Common myeloid progenitor, CD34-positive (primary cell): ENCODE data around the gene ACOT13.
"Not testable (repeated sequence)": the region's sequence is repeated elsewhere in the genome, so short reads cannot be mapped to it uniquely, and the experiment has no call there.

Experiments
- CTCF ChIA-PET: fragments of 350-600 bp; sonication (Branson Sonifier 250); formaldehyde crosslinking; loops from one replicate; lab custom pipeline; 2021; ENCODE audit warnings: antibody characterized with exemption; lab: Charles Lee
- POLR2A ChIA-PET: fragments of 350-600 bp; sonication (Branson Sonifier 250); formaldehyde crosslinking; loops from one replicate; lab custom pipeline; 2021; ENCODE audit warnings: antibody characterized with exemption; lab: Charles Lee
- DNase-seq, 3 donors: peaks; one replicate each; pipeline versions ENCODE4 v3.0.0 to v3.0.0-alpha.2; 2013
- H3K27ac ChIP-seq, 2 experiments: 1 replicate in 1 of 2; 2 replicates in 1 of 2; pipeline ENCODE4 v1.7.0; 2013; ENCODE audit warnings: inconsistent platforms in 2 of 2, low read length in 2 of 2, mild to moderate bottlenecking in 2 of 2, low read depth in 1 of 2, moderate library complexity in 1 of 2; ENCODE audit not compliant: severe bottlenecking in 2 of 2, insufficient read depth in 1 of 2, poor library complexity in 1 of 2
- H3K27me3 ChIP-seq, 5 experiments: replicated peaks in 2 of 5; 1 replicate in 3 of 5; 2 replicates in 2 of 5; pipeline versions ENCODE4 v1.6.1 to v1.7.0; 2013; ENCODE audit warnings: low read length in 4 of 5, mild to moderate bottlenecking in 2 of 5, moderate library complexity in 2 of 5, inconsistent platforms in 1 of 5; ENCODE audit not compliant: insufficient read depth in 5 of 5, control insufficient read depth in 4 of 5
- H3K36me3 ChIP-seq, 4 experiments: 1 replicate in 2 of 4; 2 replicates in 2 of 4; pipeline versions ENCODE4 v1.6.1 to v1.7.0; 2013; ENCODE audit warnings: low read length in 3 of 4, control low read depth in 1 of 4, mild to moderate bottlenecking in 1 of 4; ENCODE audit not compliant: control insufficient read depth in 4 of 4, insufficient read depth in 4 of 4
- H3K4me1 ChIP-seq, 4 experiments: 1 replicate in 3 of 4; 2 replicates in 1 of 4; pipeline versions ENCODE4 v1.6.1 to v1.7.1; 2013; ENCODE audit warnings: low read length in 3 of 4, mild to moderate bottlenecking in 3 of 4, control low read depth in 1 of 4, inconsistent platforms in 1 of 4, moderate library complexity in 1 of 4; ENCODE audit not compliant: control insufficient read depth in 4 of 4, insufficient read depth in 4 of 4; ENCODE audit errors: control extremely low read depth in 1 of 4
- H3K4me3 ChIP-seq, 7 experiments: 1 replicate in 4 of 7; 2 replicates in 3 of 7; pipeline versions ENCODE4 v1.5.1 to v1.7.0; 2013; ENCODE audit warnings: mild to moderate bottlenecking in 7 of 7, low read length in 6 of 7, moderate library complexity in 6 of 7, inconsistent platforms in 2 of 7, low read depth in 2 of 7, control low read depth in 1 of 7; ENCODE audit not compliant: insufficient read depth in 4 of 7, control insufficient read depth in 1 of 7; ENCODE audit errors: extremely low read depth in 1 of 7
- H3K9me3 ChIP-seq, 5 experiments: 1 replicate in 4 of 5; 2 replicates in 1 of 5; pipeline versions ENCODE4 v1.6.1 to v1.7.1; 2013; ENCODE audit warnings: low read length in 4 of 5, mild to moderate bottlenecking in 2 of 5, inconsistent platforms in 1 of 5, low read depth in 1 of 5, moderate library complexity in 1 of 5; ENCODE audit not compliant: control insufficient read depth in 4 of 5, insufficient read depth in 2 of 5; ENCODE audit errors: control extremely low read depth in 1 of 5
- WGBS: methylation state at CpG from one replicate; pipeline ENCODE4 v1.1.5; 2013; ENCODE audit not compliant: insufficient coverage; 5-methylcytosine and 5-hydroxymethylcytosine counted together

Gene ACOT13

GRCh38 chr6:24666097-24666640, 708 bp upstream of the ACOT13 start:
- Histone ChIP-seq H3K4me3 (peak overlapping the region; percentile 96 to 100 (median 99)), H3K9me3 (peaks cover 0 to 6% (median 1%) of the 10 kb centered on the region in 5 experiments), H3K4me1 (peaks cover 11 to 25% (median 18%) of the 10 kb centered on the region in 4 experiments), H3K27ac (peak overlapping the region; percentile 80 to 96), H3K27me3 (no peaks in the 10 kb centered on the region), H3K36me3 (peaks cover 8 to 23% (median 12%) of the 10 kb centered on the region in 4 experiments)
- DNase-seq = no peak
- ChIA-PET CTCF (interaction anchor here (0.7 to 3.5 kb wide), 14 partner anchors 11 to 121 kb away, joined by 3 to 29 read pairs (median 4); partner anchors contain the start of gene KIAA0319), POLR2A (interaction anchor here (0.9 to 1.3 kb wide), 4 partner anchors 11 to 82 kb away, joined by 3 to 5 read pairs (median 4); partner anchors contain the start of genes C6orf62 and KIAA0319)
- 0% methylated on average over 24 of the region's 26 CpGs for WGBS

GRCh38 chr6:24667378-24667803, 514 bp downstream of the ACOT13 start:
- peaks cover 0 to 10% (median 3%) of the 10 kb centered on the region in 5 experiments for H3K9me3 ChIP-seq
- H3K36me3 ChIP-seq = peaks cover 8 to 21% (median 10%) of the 10 kb centered on the region in 4 experiments
- H3K27me3 ChIP-seq = no peaks in the 10 kb centered on the region
- POLR2A ChIA-PET = interaction anchor here (0.7 to 1.0 kb wide), 3 partner anchors 22 to 53 kb away, joined by 3 to 4 read pairs (median 3); partner anchors contain the start of genes C6orf62 and KIAA0319
- H3K4me3 ChIP-seq = peak overlapping the region; percentile 96 to 100 (median 99)
- peaks cover 11 to 25% (median 18%) of the 10 kb centered on the region in 4 experiments for H3K4me1 ChIP-seq
- peak in 2 of 3 donors; percentile 45 to 74 for DNase-seq
- CTCF ChIA-PET = interaction anchor here (0.9 to 3.5 kb wide), 10 partner anchors 20 to 100 kb away, joined by 3 to 29 read pairs (median 4); no protein-coding TSS in a partner anchor
- H3K27ac ChIP-seq = peak overlapping the region; percentile 93 to 96
- WGBS = 0% methylated on average over 7 of the region's 9 CpGs

GRCh38 chr6:24668066-24668996, 1.5 kb downstream of the ACOT13 start:
- 95% methylated on average over 10 of the region's 18 CpGs for WGBS
- Histone ChIP-seq H3K4me3 (peak overlapping the region in 4 of 7 experiments; percentile 98 to 100 (median 100)), H3K27ac (peak overlapping the region in 1 of 2 experiments; percentile 96)

GRCh38 chr6:24668997-24669361, 2.1 kb downstream of the ACOT13 start:
- ChIA-PET POLR2A (no interaction called here), CTCF (interaction anchor here (2.8 kb wide), 1 partner anchor 88 kb away, joined by 10 read pairs; no protein-coding TSS in a partner anchor)
- Histone ChIP-seq H3K36me3 (peaks cover 0 to 6% (median under 1%) of the 10 kb centered on the region in 4 experiments), H3K27ac (peak overlapping the region in 1 of 2 experiments; percentile 50), H3K27me3 (no peaks in the 10 kb centered on the region), H3K9me3 (peaks cover 0 to 23% (median 4%) of the 10 kb centered on the region in 5 experiments), H3K4me1 (peaks cover 11 to 25% (median 18%) of the 10 kb centered on the region in 4 experiments), H3K4me3 (no peak overlapping the region)
- DNase-seq = no peak
- WGBS = 86% methylated on average over 2 of the region's 9 CpGs

More at GRCh38 chr6:24668066-24668996, 1.5 kb downstream of the ACOT13 start:
- POLR2A ChIA-PET, H3K27me3 ChIP-seq: not testable (repeated sequence)
- peaks cover 0 to 19% (median 4%) of the 10 kb centered on the region in 5 experiments for H3K9me3 ChIP-seq
- peaks cover 11 to 25% (median 18%) of the 10 kb centered on the region in 4 experiments for H3K4me1 ChIP-seq
- H3K36me3 ChIP-seq = peaks cover 0 to 12% (median 2%) of the 10 kb centered on the region in 4 experiments
- DNase-seq = peak in 2 of 3 donors; percentile 11 to 63
- CTCF ChIA-PET = interaction anchor here (1.5 to 2.8 kb wide), 2 partner anchors 87 to 97 kb away, joined by 3 to 10 read pairs; no protein-coding TSS in a partner anchor

GRCh38 chr6:24670492-24670891, 3.6 kb downstream of the ACOT13 start:
- H3K27me3 ChIP-seq, H3K4me3 ChIP-seq, H3K36me3 ChIP-seq, POLR2A ChIA-PET, H3K27ac ChIP-seq: not testable (repeated sequence)
- DNase-seq = peak in 2 of 3 donors; percentile 48 to 58
- peaks cover 10 to 18% (median 15%) of the 10 kb centered on the region in 4 experiments for H3K4me1 ChIP-seq
- H3K9me3 ChIP-seq = peaks cover 0 to 31% (median 4%) of the 10 kb centered on the region in 5 experiments
- CTCF ChIA-PET = interaction anchor here (1.2 to 2.8 kb wide), 2 partner anchors 38 to 89 kb away, joined by 3 to 10 read pairs; no protein-coding TSS in a partner anchor

- DNase-seq, H3K4me3 ChIP-seq, H3K36me3 ChIP-seq, POLR2A ChIA-PET, H3K27me3 ChIP-seq, H3K27ac ChIP-seq: not testable (repeated sequence)
- CTCF ChIA-PET = interaction anchor here (2.8 kb wide), 1 partner anchor 90 kb away, joined by 10 read pairs; no protein-coding TSS in a partner anchor
- Histone ChIP-seq H3K4me1 (peaks cover 4 to 12% (median 9%) of the 10 kb centered on the region in 4 experiments), H3K9me3 (peaks cover 0 to 31% (median 4%) of the 10 kb centered on the region in 5 experiments)
- WGBS = no CpG with 5 or more reads among the region's 4 CpGs
Measured at GRCh38 chr6:24671077-24671476, 4.2 kb downstream of the ACOT13 start.
